Measurements from ENCODE around the gene SPATA21. TPM values are rescaled to one million over a fixed set of nuclear protein-coding genes. Genes with fewer than 3 reads are reported as not detected.
"Not testable (repeated sequence)": the region's sequence is repeated elsewhere in the genome, so short reads cannot be mapped to it uniquely, and the experiment has no call there.

Gene SPATA21, protein sequence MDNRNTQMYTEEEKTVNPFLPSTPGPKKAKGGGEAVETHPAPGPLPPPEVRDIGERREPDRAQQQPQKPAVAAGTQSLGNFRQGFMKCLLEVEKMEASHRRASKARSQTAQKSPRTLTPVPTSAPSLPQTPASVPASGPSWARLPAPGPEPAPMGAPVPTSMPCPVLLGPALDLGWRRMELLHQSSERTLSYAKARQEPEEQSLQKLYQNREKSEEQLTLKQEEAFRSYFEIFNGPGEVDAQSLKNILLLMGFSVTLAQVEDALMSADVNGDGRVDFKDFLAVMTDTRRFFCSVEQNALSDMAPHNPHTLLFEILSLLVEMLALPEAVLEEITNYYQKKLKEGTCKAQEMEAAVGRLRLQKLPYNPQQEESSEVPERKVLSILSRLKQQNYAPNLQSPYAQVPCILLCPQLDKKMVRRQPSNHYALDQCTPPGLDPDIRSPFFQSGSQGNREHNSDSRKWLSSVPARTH
- total RNA-seq = not detected
- not detected for polyA plus RNA-seq (ENCODE audit: insufficient read depth, low read depth, low replicate concordance)
- long read RNA-seq, donor 1, partial matches to known transcripts = 84 of 100 reads
- long read RNA-seq, donor 1, other reads (novel, unspliced or antisense) = 16 of 100 reads
- long read RNA-seq, donor 2, partial matches to known transcripts = 23 of 94 reads
- long read RNA-seq, donor 2, other reads (novel, unspliced or antisense) = 71 of 94 reads
- long read RNA-seq, donor 3, partial matches to known transcripts = 88 of 137 reads
- long read RNA-seq, donor 3, other reads (novel, unspliced or antisense) = 49 of 137 reads
- long read RNA-seq, donor 4 = 0 reads
- long read RNA-seq, donor 5 = 0 reads
- long read RNA-seq, donor 6 = 0 reads
- long read RNA-seq, donor 7, partial matches to known transcripts = 0 of 2 reads
- long read RNA-seq, donor 7, other reads (novel, unspliced or antisense) = 2 of 2 reads
- long read RNA-seq, donor 8, partial matches to known transcripts = 50 of 114 reads
- long read RNA-seq, donor 8, other reads (novel, unspliced or antisense) = 64 of 114 reads
- long read RNA-seq, donor 9, partial matches to known transcripts = 12 of 41 reads
- long read RNA-seq, donor 9, other reads (novel, unspliced or antisense) = 29 of 41 reads
- long read RNA-seq, donor 10, partial matches to known transcripts = 72 of 72 reads
- long read RNA-seq, donor 10, other reads (novel, unspliced or antisense) = 0 of 72 reads

DNA sequence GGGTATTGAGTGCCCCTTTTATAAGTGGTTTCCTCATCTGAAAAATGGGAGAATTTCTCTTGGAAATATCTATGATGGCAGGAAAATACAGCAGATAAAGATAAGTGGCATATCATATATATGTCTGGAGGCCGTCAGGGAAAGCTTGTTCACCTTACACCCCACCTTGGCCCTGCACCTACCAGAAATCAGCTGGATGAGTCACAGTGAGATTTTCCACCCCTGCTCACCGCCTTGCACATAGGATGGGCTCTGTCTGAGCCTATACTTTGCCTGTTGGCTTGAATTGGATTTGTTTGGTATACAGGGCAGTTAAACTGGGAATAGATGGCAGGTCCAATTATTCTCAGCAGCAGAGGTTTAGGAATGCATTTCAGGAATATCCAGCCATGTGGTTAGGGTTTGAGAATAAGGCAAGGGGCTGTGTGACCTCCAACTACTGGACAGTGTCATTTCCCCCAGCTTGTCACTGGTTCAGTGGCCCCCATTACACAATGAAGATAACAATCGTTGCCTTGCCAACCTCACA lies at the start of gene SPATA21:
TSS of gene SPATA21 (minus strand) at position 479 of the 529 bp plus-strand sequence. CDS start 6,053 bp downstream, outside the sequence.
- no peaks in the 10 kb centered on the region for H3K27me3 ChIP-seq (ENCODE audit: control insufficient read depth, insufficient read depth, low read length)
- no peak within 1 kb of the TSS for H3K9ac ChIP-seq (ENCODE audit: low read length in 3 of 3)
- intact Hi-C loops (cut with DNase I) = no loop called here
- H3K36me3 ChIP-seq (ENCODE audit: control insufficient read depth in 2 of 3, insufficient read depth in 3 of 3, low read length in 3 of 3) = no peaks in the 10 kb centered on the region
- FAIRE-seq (no peak), DNase-seq (no peak)
- H3K27ac ChIP-seq (ENCODE audit: low read depth in 2 of 2, low read length in 2 of 2) = no peak within 1 kb of the TSS
- TF ChIP-seq, protein P1, sequence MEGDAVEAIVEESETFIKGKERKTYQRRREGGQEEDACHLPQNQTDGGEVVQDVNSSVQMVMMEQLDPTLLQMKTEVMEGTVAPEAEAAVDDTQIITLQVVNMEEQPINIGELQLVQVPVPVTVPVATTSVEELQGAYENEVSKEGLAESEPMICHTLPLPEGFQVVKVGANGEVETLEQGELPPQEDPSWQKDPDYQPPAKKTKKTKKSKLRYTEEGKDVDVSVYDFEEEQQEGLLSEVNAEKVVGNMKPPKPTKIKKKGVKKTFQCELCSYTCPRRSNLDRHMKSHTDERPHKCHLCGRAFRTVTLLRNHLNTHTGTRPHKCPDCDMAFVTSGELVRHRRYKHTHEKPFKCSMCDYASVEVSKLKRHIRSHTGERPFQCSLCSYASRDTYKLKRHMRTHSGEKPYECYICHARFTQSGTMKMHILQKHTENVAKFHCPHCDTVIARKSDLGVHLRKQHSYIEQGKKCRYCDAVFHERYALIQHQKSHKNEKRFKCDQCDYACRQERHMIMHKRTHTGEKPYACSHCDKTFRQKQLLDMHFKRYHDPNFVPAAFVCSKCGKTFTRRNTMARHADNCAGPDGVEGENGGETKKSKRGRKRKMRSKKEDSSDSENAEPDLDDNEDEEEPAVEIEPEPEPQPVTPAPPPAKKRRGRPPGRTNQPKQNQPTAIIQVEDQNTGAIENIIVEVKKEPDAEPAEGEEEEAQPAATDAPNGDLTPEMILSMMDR (IDR thresholded peaks at IDR 0.05; ENCODE audit: borderline replicate concordance, extremely low read depth, insufficient read depth) = no peak
- peaks cover 0 to 5% (median 0%) of the 10 kb centered on the region in 3 donors for H3K4me1 ChIP-seq (ENCODE audit: control insufficient read depth in 2 of 3, insufficient read depth in 2 of 3, low read depth in 1 of 3, low read length in 3 of 3)
- H3K9me3 ChIP-seq (ENCODE audit: control insufficient read depth in 2 of 3, insufficient read depth in 1 of 3, low read length in 3 of 3) = no peaks in the 10 kb centered on the region
- H3K4me3 ChIP-seq (ENCODE audit: low read length in 3 of 3) = no peak within 1 kb of the TSS

DNA sequence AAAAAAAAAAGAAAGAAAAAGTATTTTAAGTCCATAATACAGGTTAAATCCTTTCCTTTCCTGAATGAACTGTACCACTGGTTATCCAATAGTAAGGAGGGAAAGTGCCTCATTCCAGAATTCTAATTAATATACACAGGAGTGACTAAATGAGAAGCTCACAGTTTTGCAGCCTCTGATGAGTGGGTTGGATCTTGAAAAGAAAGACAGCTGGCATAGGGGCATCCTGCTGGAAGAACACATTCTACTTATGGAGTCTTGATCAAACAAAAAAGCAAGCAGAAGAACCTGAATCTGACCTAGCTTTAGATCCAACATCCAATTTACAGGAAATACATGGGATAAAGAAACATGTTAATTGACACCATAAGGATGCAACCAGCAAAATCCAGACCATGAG lies 49.8 kb upstream of the SPATA21 start:
- H3K4me1 ChIP-seq (ENCODE audit: control insufficient read depth in 2 of 3, insufficient read depth in 2 of 3, low read depth in 1 of 3, low read length in 3 of 3); H3K9me3 ChIP-seq (ENCODE audit: control insufficient read depth in 2 of 3, insufficient read depth in 1 of 3, low read length in 3 of 3); DNase-seq; H3K9ac ChIP-seq (ENCODE audit: low read length in 3 of 3); FAIRE-seq; H3K36me3 ChIP-seq (ENCODE audit: control insufficient read depth in 2 of 3, insufficient read depth in 3 of 3, low read length in 3 of 3); H3K4me3 ChIP-seq (ENCODE audit: low read length in 3 of 3); H3K27ac ChIP-seq (ENCODE audit: low read depth in 2 of 2, low read length in 2 of 2); H3K27me3 ChIP-seq (ENCODE audit: control insufficient read depth, insufficient read depth, low read length); intact Hi-C loops (cut with DNase I): not testable (repeated sequence)

DNA sequence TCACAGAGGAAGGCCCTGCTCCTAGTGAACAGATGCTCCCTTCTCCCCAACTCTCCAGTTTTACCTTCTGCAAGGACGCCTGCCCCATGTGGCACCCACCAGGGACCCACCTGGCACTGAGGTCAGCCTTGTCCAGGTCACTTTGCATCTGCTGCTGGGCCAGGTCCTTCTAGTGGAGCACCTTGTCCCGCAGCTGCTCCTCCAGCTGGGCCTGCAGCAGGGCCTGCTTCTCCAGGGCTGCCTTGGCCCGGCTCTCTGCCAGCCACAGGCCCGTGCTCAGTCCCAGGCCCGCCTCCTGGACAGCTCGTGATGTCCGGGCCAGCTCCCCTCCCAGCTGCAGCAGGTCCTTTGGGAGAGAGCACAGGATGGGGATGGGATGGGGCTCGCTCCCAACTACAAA lies 49.1 kb upstream of the SPATA21 start:
- H3K9ac ChIP-seq (ENCODE audit: low read length in 3 of 3); H3K36me3 ChIP-seq (ENCODE audit: control insufficient read depth in 2 of 3, insufficient read depth in 3 of 3, low read length in 3 of 3); H3K27ac ChIP-seq (ENCODE audit: low read depth in 2 of 2, low read length in 2 of 2); H3K4me1 ChIP-seq (ENCODE audit: control insufficient read depth in 2 of 3, insufficient read depth in 2 of 3, low read depth in 1 of 3, low read length in 3 of 3); H3K27me3 ChIP-seq (ENCODE audit: control insufficient read depth, insufficient read depth, low read length); FAIRE-seq; DNase-seq; intact Hi-C loops (cut with DNase I); H3K4me3 ChIP-seq (ENCODE audit: low read length in 3 of 3); H3K9me3 ChIP-seq (ENCODE audit: control insufficient read depth in 2 of 3, insufficient read depth in 1 of 3, low read length in 3 of 3): not testable (repeated sequence)

DNA sequence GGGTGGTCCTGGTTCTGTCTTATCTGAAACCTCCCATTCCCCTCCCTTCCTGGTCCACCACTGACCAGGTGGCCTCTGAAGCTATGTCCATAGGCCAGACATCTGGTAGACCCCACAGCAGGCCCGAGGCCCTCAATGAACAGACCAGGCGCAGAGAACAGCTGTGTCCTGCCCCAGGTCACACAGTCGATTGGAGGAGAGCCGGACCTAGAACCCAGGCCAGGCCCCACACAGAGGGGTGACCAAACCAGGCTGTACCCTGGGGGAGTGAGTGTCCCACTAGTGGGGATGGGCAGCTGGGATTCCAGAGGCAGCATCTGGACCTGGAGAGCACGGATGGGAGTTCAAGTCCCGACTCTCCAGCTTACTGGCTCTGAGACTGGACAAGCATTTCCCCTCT lies 47.7 kb upstream of the SPATA21 start:
- Histone ChIP-seq H3K36me3 (ENCODE audit: control insufficient read depth in 2 of 3, insufficient read depth in 3 of 3, low read length in 3 of 3) (peaks cover 0 to 8% (median 4%) of the 10 kb centered on the region in 3 donors), H3K4me1 (ENCODE audit: control insufficient read depth in 2 of 3, insufficient read depth in 2 of 3, low read depth in 1 of 3, low read length in 3 of 3) (no peaks in the 10 kb centered on the region), H3K9me3 (ENCODE audit: control insufficient read depth in 2 of 3, insufficient read depth in 1 of 3, low read length in 3 of 3) (no peaks in the 10 kb centered on the region), H3K9ac (ENCODE audit: low read length in 3 of 3) (no peak overlapping the region), H3K27me3 (ENCODE audit: control insufficient read depth, insufficient read depth, low read length) (no peaks in the 10 kb centered on the region), H3K4me3 (ENCODE audit: low read length in 3 of 3) (no peak overlapping the region), H3K27ac (ENCODE audit: low read depth in 2 of 2, low read length in 2 of 2) (no peak overlapping the region)
- no peak for FAIRE-seq
- DNase-seq = no peak
- intact Hi-C loops (cut with DNase I) = no loop called here
- TF ChIP-seq, protein P1 (IDR thresholded peaks at IDR 0.05; ENCODE audit: borderline replicate concordance, extremely low read depth, insufficient read depth) = no peak
